Raji (cell line): ENCODE results near the gene CTBP1.
A peak's percentile ranks its signal among the peaks of the same experiment; 100 is the strongest.

Source experiments
- POLR2A ChIP-seq: IDR thresholded peaks from 2 replicates; pipeline ENCODE4 v1.6.1; 2011; ENCODE audit warnings: low read depth, low read length, control low read depth; ENCODE audit not compliant: insufficient read depth

CTBP1 gene

DNA sequence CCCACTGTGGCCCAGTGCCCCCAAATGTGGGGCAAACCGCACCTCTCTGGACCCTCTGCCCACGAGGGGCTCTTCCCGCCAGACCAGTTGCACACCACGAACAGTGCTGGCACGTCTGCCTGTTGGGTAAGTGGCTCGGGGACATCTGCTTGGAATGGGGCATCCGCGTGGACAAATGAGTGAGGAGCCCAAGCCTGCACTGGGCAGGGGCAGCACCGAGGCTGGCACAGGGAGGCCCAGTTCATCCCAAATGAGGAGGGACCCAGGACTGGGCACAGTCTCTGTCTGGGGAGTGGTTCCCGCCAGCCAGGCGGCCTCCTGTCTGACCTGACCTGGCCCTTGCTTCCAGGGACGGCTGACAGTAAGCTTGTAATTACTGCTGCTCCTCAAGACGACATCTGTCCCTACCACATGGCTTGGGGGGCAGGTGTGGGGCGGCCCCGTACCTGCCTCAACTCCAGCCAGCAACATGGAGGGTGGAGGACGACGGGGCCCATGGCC lies 79.7 kb downstream of the CTBP1 start:
- TF ChIP-seq POLR2A: no peak

DNA sequence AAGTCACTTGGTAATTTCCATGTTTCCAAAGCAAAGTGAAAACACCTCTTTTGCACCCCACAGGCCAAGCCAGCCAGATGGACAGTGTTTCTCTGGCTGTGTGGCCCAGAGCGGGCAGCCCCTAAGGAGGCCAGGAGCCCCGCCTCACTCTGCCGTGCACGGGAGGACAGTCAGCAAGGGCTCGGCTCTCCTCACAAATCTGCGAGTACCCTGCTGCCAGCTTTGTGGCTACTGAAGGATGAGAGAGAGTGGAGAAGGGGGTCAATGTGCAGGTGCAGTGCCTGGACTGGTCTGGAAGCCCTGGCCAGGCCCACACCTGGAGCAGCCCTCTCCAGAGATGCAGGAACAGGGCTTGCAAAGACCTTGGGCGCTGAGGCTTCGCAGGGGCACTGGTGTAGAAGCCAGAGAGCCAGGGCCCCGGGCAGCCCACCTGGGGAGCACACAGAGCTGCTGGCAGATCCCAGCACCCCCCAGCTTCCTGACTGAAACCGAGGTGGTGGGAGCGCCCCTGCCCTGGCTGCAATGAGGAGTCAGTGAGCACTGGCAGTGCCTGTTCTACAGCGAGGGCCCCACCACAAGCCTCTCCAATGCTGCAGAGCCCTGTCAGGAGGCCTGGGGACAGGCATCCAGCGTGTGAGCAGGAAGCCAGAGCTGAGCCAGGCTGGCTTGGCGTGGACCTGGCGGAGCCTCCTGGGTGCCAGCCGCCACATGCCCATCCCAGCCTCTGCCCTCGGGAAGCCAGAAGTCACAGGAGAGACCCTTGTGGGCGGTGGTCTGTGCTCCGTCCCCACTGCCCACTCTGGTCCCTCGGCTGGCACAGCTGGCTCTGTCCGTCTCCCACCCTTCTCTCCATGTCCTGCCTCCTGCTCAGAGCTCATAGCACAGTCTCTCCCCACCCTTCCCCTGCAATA lies 80.5 kb downstream of the CTBP1 start:
- no peak for TF ChIP-seq POLR2A

DNA sequence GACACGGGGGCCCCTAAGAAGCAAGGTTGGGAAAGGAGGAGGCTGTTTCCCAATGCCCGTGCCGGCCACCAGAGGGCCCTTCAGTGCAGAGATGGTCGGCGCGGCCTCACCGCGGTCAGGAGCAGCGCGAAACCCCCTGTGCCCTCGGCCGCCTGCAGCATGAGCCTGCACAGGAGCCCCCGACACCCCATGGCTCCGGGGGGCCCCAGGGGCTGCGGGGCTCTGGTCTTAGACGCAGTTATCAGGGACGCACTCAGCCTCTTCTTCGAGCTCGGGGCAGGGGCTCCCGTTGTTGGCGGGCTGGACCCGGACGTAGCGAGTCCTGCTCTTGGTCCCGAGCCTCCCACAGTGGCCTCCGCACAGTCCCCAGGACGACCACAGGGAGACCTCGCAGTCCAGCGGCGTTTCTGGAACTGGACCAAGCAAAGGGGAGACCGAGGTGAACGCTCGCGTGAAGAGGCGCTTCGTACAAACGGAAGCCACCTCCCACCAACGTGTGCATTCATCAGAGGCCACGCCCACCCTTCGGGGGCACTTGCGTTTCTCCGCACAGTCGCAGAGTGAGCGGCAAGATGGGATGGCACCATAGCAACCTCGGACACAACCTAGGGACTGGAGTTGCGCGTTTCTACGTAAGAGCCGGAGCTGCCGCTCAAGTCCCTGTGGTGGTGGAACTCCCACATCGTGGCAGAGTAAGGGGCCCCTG lies 81.5 kb downstream of the CTBP1 start:
- peak; percentile 64 for TF ChIP-seq POLR2A

DNA sequence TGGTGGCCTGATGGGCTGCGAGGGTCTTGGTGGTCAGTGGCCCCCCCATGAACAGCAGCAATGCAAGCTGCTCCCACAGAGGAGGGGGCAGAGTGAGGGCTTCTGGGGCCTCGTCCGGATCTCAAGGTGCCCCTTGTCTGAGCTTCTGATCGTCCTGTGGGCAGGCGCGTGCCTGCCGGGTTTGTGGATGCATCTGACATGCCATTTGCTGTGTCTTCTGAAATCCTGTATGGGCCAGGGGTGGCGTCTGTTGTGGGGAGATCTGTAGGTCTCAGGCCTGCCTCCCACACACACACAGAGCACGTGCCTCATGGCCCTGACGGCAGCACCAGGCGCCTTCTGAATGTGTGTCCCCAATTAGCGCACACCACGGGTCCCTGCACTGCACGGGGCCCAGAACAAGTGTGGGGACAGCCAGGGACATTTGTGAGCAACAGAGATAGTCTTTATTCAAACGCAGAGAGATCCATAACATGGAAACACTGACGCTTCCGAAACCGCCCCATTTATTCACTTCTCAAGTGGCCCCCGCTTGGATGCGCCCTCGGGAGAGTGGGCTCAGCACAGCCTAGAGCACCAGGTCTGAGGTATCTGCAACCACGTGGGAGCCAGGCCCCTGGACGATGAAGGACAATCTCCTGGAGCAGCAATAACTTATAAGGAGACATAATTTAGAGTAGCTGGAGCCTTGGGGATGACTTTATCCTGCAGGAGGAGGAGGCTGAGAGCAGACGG lies 82.3 kb downstream of the CTBP1 start:
- no peak for TF ChIP-seq POLR2A

DNA sequence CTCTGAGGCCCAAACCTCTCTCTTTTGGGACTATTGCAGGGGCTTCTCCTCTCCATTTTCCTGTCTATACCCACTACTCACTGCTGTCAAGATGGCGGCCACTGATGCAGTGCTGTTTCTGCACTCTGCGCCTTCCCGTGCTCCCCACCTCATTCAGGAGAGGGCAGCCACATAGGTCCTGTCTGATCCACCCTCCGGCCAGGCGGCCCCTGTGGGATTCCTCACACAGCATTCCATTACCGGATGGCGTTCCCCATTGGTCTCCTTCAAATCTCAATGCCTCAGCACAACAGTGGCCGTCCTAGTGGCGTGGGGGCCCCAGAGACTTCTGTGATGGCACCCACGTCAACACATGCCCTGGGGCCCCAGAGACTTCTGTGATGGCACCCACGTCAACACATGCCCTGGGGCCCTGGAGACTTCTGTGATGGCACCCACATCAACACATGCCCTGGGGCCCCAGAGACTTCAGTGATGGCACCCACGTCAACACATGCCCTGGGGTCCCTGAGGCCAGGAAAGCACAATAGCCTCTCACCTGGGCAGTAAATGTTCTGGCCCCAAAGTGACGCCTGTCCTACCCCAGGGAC lies 83.9 kb downstream of the CTBP1 start:
- no peak for TF ChIP-seq POLR2A

DNA sequence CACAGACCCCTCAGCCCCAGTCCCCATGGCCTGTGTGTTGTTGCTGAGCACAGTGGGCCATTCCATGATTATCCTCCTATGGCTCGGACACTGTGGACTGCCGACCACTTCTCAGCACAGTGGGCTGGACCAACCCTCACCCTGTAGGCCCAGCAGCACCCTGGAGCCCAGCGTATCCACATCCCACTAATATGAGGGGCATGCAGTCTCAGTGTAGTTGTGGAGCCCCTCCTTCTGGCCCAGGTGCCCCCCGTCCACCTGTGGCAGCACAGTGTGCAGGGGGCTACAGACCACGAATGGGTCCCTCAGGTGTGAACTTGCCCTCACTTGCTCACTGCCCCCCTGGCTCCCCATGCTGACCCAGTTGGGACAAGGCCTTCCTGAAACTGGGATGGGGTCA lies 84.5 kb downstream of the CTBP1 start:
- no peak for TF ChIP-seq POLR2A

DNA sequence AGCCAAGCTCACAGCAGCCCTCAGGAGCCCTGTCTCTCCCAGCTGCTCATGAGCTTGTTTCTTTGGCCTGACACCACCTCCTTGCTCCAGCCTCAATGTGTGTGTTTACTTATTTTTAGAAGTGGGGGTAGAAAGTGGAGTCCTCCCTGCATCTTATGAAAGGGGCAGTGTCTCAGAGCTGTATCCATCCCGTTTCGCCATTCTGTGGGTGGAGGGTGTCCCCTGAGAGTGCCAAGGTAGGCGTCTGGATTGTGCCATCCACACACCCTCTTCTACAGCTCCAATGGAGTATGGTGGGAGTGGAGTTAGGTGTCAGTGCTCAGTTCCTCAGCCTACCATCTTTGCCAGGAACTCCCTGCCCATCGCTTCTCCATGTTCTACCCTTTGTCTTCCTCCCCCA lies 84.9 kb downstream of the CTBP1 start:
- no peak for TF ChIP-seq POLR2A
